Measurements from ENCODE around the gene CERT1.

DNA sequence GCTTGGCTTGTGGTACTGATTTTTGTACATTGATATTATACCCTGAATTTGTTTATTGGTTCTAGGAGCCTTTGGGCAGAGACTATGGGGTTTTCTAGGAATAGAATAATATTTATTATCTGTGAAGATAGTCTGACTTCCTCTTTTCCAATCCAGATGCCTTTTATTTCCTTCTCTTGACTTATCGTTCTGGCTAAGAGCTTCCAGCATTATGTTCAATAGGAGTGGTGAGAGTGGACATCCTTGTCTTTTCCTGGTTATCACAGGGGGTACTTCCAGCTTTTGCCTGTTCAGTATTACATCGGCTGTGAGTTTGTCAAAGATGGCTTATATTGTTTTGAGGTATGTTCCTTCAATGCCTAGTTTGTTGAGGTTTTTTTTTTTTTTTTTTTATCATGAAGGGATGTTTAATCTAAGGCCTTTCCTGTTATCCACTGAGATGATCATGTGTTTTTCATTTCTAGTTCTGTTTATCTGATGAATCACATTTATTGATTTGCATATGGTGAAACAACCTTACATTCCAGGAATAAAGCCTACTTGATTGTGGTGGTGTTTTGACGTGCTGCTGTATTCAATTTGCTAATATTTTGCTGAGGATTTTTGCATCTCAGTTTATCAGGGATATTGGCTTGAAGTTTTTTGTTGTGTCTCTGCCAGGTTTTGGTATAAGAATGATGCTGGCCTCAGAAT is 77.5 kb downstream of the CERT1 start:
- TF ChIP-seq, protein P1, sequence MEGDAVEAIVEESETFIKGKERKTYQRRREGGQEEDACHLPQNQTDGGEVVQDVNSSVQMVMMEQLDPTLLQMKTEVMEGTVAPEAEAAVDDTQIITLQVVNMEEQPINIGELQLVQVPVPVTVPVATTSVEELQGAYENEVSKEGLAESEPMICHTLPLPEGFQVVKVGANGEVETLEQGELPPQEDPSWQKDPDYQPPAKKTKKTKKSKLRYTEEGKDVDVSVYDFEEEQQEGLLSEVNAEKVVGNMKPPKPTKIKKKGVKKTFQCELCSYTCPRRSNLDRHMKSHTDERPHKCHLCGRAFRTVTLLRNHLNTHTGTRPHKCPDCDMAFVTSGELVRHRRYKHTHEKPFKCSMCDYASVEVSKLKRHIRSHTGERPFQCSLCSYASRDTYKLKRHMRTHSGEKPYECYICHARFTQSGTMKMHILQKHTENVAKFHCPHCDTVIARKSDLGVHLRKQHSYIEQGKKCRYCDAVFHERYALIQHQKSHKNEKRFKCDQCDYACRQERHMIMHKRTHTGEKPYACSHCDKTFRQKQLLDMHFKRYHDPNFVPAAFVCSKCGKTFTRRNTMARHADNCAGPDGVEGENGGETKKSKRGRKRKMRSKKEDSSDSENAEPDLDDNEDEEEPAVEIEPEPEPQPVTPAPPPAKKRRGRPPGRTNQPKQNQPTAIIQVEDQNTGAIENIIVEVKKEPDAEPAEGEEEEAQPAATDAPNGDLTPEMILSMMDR (IDR thresholded peaks at IDR 0.05), result no peak
- no peak for TF ChIP-seq POLR2AphosphoS5 (IDR thresholded peaks at IDR 0.05)

All from esophagus muscularis mucosa (tissue), 3 donors.